NB4 (cell line): ENCODE measurements around the gene SESN3.

Source experiments
- CTCF ChIP-seq: IDR thresholded peaks from one replicate; pipeline ENCODE4 v1.5.1; 2012; ENCODE audit warnings: low read depth, low read length
- MYC ChIP-seq: IDR thresholded peaks from 2 replicates; pipeline ENCODE4 v1.6.1; 2011; ENCODE audit warnings: low read depth, low read length

GRCh38 chr11:95212609-95213008, 18.4 kb downstream of the SESN3 start:
- no peak for TF ChIP-seq CTCF
- TF ChIP-seq MYC = no peak
